ENCODE data around the gene GPR173. TPM values are rescaled to one million over a fixed set of nuclear protein-coding genes. Genes with fewer than 3 reads are reported as not detected.

The GPR173 gene
- total RNA-seq, 1 donor from 2014 or later, result 4.8 TPM

DNA sequence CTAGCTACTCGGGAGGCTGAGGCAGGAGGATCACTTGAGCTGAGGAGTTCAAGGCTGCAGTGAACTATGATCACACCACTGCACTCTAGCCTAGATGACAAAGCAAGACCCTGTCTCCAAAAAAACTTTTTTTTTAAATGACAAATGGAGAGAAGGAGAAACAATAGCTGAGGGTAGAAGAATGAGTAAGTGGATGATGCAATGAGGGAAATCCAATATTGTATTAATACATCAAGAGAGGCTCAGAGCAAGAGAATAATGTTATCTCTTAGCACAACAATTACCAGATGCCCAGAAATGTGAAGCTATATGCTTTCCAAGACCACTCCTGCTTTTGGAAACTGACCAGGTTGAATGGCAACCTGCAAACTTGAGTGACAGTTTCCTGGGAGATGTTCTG, 19.9 kb upstream of the GPR173 start:
- Histone ChIP-seq H3K4me3 (ENCODE audit: low read depth, low read length) (no peak overlapping the region), H3K27me3 (ENCODE audit: control insufficient read depth, insufficient read depth, low read length) (no peaks in the 10 kb centered on the region), H3K36me3 (ENCODE audit: control insufficient read depth, insufficient read depth, low read length) (no peaks in the 10 kb centered on the region)
- TF ChIP-seq, protein P1, sequence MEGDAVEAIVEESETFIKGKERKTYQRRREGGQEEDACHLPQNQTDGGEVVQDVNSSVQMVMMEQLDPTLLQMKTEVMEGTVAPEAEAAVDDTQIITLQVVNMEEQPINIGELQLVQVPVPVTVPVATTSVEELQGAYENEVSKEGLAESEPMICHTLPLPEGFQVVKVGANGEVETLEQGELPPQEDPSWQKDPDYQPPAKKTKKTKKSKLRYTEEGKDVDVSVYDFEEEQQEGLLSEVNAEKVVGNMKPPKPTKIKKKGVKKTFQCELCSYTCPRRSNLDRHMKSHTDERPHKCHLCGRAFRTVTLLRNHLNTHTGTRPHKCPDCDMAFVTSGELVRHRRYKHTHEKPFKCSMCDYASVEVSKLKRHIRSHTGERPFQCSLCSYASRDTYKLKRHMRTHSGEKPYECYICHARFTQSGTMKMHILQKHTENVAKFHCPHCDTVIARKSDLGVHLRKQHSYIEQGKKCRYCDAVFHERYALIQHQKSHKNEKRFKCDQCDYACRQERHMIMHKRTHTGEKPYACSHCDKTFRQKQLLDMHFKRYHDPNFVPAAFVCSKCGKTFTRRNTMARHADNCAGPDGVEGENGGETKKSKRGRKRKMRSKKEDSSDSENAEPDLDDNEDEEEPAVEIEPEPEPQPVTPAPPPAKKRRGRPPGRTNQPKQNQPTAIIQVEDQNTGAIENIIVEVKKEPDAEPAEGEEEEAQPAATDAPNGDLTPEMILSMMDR (IDR thresholded peaks at IDR 0.05; ENCODE audit: insufficient read depth, low read length, poor library complexity, severe bottlenecking), result no peak
- DNase-seq (ENCODE audit: low read depth), result no peak

DNA sequence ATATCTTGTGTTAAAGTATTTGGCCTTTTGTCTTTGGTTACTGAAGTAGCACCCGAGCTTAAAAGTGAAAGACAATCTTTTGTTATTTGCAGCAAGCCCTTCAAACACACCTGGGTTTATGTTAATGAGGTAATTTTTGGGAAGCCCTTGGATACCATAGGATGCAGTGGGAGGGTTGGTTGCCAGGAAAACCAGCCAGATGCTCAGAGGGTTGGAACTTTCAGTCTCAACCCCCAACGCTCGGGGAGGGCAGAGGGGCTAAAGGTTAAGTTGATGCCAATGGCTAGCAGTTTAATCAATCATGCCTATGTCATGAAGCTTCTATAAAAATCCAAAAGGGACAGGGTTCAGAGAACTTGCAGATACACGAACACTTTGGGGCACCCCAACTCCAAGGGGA, 17.2 kb upstream of the GPR173 start:
- H3K36me3 ChIP-seq (ENCODE audit: control insufficient read depth, insufficient read depth, low read length), result no peaks in the 10 kb centered on the region
- no peak overlapping the region for H3K4me3 ChIP-seq (ENCODE audit: low read depth, low read length)
- no peaks in the 10 kb centered on the region for H3K27me3 ChIP-seq (ENCODE audit: control insufficient read depth, insufficient read depth, low read length)
- DNase-seq (ENCODE audit: low read depth), result no peak
- TF ChIP-seq, protein P1 (IDR thresholded peaks at IDR 0.05; ENCODE audit: insufficient read depth, low read length, poor library complexity, severe bottlenecking), result no peak

DNA sequence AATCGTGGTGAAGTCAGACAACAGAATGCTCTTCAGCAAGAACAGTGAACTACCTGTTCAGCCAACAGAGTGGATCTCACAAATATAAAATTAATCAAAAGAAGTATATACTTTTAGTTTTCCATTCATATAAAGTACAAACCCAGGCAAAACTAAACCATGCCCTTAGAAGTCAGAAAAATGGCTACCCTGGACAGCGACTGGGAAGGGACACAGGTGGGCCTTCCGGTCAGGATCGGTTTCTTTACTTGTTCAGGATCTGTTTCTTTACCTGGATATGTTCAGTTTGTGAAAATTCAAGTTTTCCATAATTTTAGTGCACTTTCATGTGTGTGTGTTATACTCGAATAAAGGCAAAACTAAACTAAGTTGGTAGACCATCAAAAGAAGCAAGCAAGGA, 12.4 kb upstream of the GPR173 start:
- no peak for DNase-seq (ENCODE audit: low read depth)
- Histone ChIP-seq H3K4me3 (ENCODE audit: low read depth, low read length) (no peak overlapping the region), H3K36me3 (ENCODE audit: control insufficient read depth, insufficient read depth, low read length) (no peaks in the 10 kb centered on the region), H3K27me3 (ENCODE audit: control insufficient read depth, insufficient read depth, low read length) (no peaks in the 10 kb centered on the region)
- TF ChIP-seq, protein P1 (IDR thresholded peaks at IDR 0.05; ENCODE audit: insufficient read depth, low read length, poor library complexity, severe bottlenecking), result no peak

DNA sequence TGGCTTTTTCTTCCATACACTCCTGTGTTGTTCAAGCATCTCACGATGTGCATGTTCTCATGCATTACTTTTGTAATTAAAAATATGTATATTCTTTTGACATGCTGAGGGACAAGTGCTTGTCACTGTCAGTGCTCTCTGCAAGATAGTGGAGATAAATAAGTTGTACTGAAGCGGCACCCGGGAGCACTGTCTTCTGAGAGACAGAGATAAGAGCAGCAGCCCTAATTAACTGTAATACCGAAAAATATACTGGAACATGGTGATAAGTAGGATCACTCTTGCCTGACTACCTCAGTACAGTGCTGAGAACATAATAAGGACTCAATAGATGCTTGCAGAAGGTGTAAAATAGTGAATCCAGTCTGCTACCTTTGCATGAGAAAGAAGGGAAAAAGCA, 9.4 kb upstream of the GPR173 start:
- DNase-seq (ENCODE audit: low read depth), result no peak
- no peaks in the 10 kb centered on the region for H3K27me3 ChIP-seq (ENCODE audit: control insufficient read depth, insufficient read depth, low read length)
- H3K4me3 ChIP-seq (ENCODE audit: low read depth, low read length), result no peak overlapping the region
- TF ChIP-seq, protein P1 (IDR thresholded peaks at IDR 0.05; ENCODE audit: insufficient read depth, low read length, poor library complexity, severe bottlenecking), result no peak
- no peaks in the 10 kb centered on the region for H3K36me3 ChIP-seq (ENCODE audit: control insufficient read depth, insufficient read depth, low read length)

DNA sequence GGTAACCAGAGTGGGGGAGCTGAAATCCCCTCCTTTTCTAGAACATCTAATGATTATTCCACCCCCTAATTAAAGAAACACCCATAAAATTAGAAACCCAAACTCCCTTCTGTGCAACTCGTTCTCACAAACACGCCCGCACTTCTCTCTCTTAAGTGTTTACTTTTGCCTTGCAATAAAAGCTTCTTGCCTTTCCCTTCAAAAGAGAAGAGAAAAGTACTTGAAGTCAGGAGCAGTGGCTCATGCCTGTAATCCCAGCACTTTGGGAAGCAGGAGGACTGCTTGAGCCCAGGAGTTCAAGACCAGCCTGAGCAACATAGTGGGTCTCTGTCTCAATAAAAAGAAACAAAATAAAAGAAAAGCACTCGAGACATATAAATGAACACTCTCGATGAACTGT, 3.6 kb upstream of the GPR173 start:
- no peaks in the 10 kb centered on the region for H3K36me3 ChIP-seq (ENCODE audit: control insufficient read depth, insufficient read depth, low read length)

DNA sequence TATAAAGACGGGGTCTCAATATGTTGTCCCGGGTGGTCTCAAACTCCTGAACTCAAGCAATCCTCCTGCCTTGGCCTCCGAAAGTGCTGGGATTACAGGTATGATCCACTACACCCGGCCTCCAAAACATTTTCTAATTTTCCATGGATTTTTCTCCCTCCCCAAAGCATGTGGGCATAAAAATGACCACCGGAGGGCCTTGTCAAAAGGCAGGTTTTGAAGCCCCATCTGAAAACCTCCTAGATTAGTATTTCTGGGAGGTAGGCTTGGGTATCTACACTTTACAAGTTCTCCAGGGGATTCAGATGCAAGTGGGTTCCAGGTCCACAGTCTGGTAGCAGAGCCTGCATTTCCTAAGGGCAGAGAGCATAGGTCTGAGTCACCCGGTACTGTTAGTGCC, 1.4 kb upstream of the GPR173 start:
- TF ChIP-seq, protein P1 (IDR thresholded peaks at IDR 0.05; ENCODE audit: insufficient read depth, low read length, poor library complexity, severe bottlenecking), result peak; percentile 32
- DNase-seq (ENCODE audit: low read depth), result no peak
- no peak overlapping the region for H3K4me3 ChIP-seq (ENCODE audit: low read depth, low read length)
- H3K36me3 ChIP-seq (ENCODE audit: control insufficient read depth, insufficient read depth, low read length), result no peaks in the 10 kb centered on the region
- H3K27me3 ChIP-seq (ENCODE audit: control insufficient read depth, insufficient read depth, low read length), result no peaks in the 10 kb centered on the region

More for the DNA sequence above, 3.6 kb upstream of the GPR173 start:
- DNase-seq (ENCODE audit: low read depth), result no peak
- no peak overlapping the region for H3K4me3 ChIP-seq (ENCODE audit: low read depth, low read length)
- no peaks in the 10 kb centered on the region for H3K27me3 ChIP-seq (ENCODE audit: control insufficient read depth, insufficient read depth, low read length)
- TF ChIP-seq, protein P1 (IDR thresholded peaks at IDR 0.05; ENCODE audit: insufficient read depth, low read length, poor library complexity, severe bottlenecking), result no peak
